Stimulated activated CD4-positive, alpha-beta T cell treated with anti-CD3 and anti-CD28 coated beads, Interleukin-1b, Interleukin-23, amount 100 ng/mL, for 24 hours (primary cell): ENCODE measurements around the gene AANAT.

Experiments used
- DNase-seq, 4 experiments: peaks; one replicate each; pipeline ENCODE4 v3.0.0-alpha.2; 2020; ENCODE audit warnings: low read depth in 4 of 4, low spot score in 1 of 4

AANAT gene

DNA sequence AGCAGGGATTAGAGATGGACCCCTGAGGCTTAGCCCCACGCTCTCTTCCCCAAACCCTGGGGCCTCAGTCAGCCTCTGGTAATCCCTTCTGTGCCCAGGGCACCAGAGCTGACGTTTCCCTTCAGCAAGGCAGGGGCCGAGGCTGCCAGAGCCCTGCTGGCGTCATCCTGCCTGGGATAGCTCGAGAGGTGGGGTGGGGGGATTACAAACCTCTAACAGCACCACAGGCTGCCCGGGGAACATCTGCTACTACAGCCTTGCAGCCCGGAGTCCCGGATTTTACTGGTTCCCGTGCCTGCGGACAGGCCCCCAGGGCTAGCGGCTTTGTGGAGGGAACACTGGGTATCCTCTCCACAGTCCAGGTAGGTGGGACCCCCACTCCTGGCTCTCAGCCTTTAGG, at the start of gene AANAT:
Gene AANAT (plus strand): TSS at position 238 of the 400 bp plus-strand sequence. CDS start 1,144 bp downstream, outside the sequence.
- no peak for DNase-seq

DNA sequence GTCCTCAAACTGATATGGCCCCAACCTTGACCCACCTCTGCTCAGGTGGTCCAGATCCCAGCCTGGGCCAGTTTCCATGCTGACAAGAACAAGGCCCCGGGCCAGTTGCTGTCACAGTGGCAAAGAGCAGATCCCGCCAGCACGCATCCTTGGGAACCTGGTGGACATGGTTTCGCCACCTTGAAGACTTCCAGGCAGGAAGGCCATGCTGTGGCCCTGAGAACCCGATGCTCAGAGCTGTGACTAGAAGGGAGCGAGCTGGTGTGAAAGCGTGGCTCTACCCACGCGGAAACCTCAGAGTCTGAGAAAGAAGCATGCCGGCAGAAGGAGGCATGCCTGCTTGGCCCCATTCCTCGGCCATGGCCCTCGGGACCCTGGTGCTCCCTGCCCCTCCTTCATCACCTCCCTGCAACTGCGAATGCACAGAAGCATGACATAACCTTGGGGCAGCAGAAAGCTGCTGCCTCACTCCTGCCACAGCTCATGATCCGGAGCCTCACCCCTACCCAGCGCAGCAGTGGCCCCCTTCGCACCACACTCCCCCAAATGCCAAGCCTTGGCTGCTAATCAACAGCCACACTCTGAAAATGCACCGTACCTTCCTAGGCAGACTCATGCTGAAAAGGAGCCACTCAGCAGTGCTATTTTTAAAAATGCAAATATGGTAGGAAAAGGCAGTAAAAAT, 47.7 kb upstream of the AANAT start:
- DNase-seq: no peak

DNA sequence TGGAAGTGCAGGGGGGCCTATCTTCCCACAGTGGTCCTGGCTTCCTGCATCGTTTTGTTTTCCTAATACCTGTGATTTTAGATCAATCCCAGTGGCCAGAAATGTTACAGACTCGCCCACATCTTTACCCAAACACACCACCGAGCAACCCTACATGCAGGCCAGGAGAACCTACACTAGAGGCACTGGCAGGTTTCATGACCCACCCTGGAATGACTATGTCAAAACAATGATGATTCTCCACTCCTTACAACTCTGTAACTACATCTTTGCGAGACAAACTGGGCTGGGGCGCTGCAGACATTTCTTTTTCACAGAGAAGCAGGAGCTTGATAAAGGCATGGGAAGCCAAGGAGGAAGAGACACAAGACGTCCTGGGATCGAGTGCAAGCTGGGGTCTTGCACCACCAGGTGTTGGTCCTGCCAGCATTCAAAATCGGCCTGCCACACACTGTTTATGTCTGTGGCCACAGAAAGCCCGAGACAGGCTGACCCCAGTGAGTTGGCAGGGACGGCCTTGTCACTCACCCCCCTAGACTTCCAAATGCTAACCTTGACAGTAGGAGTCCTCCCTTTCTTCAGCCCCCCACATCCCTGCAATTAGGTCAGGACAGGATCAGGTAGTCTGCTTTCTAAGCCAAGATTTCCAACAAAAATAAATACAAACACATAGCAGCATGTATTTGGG, 46.9 kb upstream of the AANAT start:
- DNase-seq: no peak

DNA sequence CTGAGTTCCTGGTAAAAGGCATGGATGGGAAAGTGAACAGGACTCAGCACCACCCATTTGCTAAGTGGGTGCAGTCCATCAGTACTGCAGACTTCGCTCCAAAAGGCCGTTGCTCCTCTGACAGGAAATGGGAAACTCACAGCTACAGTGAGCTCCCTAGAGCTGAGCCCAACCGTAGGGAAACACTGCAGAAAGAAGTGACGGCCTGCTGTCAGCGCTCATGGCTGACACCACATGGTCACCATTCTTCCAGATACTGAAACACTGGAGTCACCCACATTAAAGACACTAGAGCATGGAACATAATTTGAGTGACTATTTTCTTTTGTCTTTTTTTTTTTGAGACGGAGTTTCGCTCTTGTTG, 46.4 kb upstream of the AANAT start:
- no peak for DNase-seq

DNA sequence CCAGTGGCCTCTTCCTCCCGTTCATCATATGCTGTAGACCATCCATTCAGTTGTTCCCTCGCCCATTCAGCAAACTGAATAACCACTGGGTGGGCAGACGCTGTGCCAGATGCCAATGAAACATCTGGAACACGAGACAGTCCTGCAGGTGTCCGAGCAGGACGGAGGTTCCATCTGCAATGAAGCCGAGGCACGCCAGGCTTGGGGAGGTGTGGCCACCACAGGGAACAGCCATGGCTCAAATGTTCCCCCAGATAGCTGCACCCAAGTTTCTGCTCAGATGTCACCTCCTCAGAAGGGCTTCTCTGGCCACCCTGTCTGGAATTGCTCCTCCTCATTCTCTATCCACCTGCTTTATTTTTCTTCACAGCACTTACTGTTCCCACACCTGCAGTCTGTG, 45.0 kb upstream of the AANAT start:
- DNase-seq: no peak

DNA sequence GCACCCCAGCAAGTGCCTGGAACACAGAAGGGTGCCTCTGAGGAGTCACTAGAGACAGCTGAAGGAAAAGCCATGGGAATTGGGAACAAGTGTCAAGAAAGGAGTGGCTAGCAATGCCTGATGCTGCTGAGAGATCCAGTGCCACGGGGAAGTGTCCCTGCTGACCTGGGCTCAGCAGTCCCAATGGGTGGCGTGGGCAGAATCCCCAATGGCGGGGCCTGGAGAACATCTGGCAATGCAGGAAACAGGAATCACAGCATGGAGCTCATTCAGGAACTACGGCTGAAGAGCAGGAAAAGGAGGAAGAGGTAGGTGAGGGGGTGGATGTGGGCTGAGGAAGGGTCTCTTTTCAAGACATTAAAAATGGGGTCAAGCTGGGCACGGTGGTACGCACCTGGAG, 44.5 kb upstream of the AANAT start:
- no peak for DNase-seq

DNA sequence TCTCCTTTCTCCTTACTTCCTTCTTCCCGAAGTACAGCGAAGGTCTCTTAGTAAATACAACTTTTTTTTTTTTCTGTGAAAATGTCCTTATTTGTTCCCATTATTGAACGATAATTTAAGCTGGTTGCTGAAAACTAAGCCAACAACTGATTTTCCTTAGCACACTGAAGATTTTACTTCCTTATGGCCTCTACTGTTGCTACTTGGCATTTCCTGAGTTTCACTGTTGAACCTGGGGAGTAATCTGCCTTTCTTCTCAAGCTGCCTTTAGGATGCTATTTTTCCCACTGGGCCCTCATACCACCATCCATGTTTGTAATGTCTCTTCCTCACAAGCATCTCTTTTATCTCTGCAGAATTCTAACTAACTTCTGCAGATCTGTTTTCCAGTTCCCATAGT, 40.5 kb upstream of the AANAT start:
- no peak for DNase-seq

DNA sequence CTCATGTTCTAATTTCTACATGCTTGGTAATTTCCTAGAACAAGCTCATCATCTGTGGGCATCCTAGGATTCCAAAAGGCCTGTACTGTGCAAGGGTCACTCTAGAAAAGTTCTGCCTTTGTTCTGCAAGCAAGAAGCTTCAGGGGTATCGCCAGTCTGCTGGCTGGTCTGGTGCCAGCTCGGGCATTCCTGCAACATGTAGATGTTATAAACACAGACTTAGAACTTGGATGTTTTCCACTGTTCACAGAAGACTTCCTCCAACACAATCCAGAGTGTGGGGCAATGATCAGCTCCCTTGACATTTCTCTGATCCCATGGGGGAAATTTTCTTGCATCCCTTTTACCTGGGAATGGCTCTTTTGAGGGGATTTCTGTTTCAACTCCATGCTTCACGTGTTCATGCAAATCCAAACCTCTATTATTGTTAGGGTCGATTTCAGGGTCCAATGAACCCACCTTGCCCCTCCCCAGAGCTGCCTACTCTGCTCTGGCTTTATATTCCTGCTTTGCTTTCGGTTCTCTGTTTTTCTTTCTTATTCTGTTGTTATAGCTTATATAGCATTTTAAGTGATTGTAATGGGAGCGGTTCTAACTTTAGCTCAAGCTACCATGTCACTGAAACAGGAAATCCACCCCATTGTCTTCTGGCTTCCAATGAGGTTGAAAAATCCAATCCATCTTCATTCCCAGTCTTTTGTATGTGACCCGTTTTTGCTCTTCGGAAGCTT, 39.7 kb upstream of the AANAT start:
- no peak for DNase-seq

DNA sequence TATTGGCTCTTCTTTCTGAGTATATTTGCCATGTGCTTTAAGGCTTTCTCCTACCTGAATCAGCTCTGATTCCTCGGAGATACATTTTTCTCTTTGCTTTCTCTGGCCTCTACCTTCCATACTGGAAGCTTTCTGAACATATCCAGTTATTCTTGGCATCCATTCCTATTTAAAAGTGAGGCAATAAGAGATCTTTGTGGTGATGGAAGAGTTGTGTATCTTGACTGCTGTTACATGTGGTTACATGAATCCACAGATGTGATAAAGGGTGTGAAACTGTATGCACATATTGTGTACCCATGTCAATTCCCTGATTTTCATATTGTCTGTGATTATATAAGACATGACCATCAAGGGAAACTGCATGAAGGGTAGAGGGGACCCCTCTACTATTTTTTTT, 38.9 kb upstream of the AANAT start:
- DNase-seq: no peak

DNA sequence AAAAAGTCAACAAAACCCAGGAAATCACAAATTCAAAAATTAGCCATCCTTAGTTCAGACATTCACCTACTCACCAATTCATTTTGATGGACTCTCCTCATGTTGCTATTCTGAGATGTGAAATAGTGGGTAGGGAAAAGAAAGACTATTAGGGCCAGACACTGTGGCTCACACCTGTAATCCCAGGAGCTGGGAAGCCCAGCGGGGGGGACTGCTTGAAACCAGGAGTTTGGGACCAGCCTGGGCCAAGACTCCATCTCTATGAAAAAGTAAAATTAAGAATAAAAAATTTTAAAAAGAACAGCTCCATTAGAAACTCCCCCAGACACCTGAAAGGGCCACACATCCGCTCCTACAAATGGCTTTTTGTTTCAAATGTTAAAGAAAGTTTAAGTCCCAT, 35.9 kb upstream of the AANAT start:
- DNase-seq: no peak

DNA sequence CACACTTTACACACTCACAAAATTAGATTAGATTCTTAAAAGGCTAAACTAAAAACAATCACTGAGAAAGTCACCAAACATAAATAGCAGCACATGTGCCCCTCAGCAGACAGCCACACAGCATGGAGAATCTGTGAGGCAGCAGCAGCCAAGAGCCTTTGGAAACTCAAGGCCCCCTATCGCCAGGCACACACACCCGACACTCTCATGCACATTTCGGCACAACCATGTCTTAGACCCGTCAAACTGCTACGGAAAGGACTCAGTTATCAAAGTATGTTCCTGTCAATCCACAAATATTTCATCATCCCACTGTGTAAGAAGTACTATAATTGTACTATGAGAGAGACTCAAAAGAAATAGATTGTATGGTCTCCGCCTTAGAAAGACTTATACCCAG, 35.4 kb upstream of the AANAT start:
- no peak for DNase-seq

DNA sequence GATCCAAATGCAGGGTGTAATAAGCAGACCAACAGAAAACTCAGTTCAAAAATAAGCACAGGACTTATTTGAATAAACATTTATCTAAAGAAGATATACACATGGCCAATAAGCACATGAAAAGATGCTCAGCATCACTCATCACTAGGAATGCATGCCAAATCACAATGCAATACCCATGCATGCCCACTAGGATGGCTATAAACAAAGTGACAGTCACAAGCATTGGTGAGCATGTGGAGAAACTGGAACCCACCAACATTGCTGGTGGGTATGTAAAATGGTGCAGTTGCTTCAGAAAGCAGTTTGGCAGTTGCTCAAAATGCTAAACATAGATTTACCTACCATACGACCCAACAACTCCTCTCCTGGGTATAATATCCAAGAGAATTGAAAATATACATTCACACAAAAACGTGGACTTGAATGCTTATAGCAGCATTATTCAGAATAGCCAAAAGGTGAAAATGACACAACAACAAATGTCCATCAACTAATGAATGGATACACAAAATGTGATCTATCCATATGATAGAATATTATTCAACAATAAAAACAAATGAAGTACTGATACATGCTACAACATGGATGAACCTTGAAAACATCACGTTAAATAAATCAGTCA, 34.6 kb upstream of the AANAT start:
- DNase-seq: no peak

DNA sequence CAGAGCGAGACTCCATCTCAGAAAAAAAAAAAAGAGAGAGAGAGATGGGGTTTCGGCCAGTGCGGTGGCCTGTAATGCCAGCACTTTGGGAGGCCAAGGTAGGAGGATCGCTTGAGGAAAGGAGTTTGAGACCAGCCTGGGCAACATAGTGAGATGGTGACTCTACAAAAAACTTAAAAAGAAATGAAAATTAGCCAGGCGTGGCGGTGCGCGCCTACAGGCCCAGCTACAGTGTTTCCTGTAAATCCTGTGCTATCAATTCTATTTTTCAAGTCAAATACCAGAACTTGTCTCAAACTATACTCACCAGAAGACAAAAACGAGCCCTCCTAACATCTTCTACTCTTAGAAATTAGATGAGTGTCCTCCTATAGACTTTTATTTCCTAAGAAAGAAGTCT, 33.7 kb upstream of the AANAT start:
- no peak for DNase-seq

DNA sequence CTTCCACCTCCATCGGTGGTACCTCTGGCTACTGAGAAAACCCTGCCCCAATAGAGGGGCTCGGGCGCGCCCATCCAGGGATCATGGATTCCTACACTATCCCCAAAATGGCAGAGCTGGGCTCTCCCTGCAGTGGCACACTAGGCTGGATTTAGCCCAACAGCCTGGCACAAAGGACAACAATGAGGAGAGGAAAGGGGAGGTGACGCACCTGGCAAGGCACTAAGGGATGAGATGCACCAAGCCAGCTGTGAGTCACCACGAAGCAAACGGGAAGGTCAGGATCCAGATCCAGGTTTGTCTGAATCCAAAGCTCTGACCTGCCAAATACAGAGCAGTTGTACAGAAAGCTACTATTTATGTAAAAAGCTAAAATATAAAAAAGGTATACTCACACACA, 32.5 kb upstream of the AANAT start:
- no peak for DNase-seq

DNA sequence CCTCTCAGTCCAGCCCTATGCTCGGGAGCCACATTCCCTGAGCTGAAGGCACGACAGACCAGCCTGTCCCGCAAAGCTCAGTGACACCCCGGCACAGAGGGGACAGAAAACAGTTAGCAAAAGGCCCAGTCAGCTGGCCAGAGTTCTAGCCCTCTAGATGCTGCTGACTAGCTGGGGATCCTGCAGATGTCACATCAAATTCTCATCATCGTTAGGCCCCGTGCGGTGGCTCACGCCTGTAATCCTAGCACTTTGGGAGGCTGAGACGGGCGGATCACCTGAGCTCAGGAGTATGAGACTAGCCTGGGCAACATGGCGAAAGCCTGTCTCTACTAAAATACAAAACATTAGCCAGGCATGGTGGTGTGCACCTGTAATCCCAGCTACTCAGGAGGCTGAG, 31.7 kb upstream of the AANAT start:
- no peak for DNase-seq

DNA sequence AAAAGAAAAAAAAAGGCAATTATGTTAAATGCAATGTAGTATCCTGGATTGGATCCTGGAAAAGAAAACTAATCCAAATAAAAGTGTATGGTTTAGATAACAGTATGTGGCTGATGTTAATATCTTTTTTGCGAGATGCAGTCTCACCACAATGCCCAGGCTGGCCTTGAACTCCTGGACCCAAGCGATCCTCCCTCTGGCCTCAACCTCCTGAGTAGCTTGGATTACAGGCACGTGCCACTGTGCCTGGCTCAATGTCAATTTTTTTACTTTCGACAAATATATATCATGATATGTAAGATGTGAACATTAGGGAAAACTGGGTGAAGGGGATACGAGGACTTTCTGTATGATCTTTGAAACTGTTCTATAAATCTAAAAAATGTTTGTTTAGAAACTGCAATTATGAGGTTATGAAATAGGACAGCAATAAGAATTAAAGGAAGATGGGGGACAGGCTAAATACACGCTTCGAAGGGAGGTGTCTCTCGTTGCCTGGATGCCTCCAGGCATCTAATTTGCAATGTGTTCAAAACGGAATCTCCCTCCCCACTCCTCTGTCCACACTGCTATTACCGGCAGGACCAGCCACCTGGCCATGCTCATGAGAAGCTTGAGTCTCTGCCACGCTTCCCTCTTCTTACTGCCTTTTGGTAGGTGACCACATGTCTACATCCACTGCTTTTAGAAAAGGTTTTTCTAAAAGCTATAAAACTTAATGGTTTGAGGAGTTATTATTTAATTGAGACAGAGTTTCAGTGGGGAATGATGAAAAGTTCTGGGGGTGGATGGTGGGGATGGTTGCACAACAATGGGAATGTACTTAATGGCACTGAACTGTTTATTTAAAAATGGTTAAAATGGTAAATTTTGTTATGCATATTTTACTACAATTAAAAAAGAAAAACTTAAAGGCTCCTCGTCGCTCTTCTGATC, 29.7 kb upstream of the AANAT start:
- no peak for DNase-seq

DNA sequence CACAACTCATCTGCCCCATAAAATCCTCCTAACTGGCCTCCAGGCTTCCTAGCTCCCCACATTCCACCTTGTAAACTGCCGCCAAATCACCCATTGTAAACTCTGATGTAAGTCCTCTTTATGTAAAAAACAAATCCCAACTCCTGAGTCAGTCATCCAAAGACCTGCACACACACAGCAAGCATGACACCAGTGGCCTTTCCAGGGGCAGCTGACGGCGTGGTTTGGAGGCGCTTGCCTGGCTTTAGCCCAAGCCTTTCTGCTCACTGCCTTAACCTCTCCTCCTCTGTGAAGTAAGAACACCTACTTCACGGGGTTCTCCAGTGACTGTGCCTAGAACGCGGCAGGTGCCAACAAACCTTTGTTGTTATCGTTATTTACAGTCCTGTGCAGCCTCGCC, 28.5 kb upstream of the AANAT start:
- DNase-seq: no peak

DNA sequence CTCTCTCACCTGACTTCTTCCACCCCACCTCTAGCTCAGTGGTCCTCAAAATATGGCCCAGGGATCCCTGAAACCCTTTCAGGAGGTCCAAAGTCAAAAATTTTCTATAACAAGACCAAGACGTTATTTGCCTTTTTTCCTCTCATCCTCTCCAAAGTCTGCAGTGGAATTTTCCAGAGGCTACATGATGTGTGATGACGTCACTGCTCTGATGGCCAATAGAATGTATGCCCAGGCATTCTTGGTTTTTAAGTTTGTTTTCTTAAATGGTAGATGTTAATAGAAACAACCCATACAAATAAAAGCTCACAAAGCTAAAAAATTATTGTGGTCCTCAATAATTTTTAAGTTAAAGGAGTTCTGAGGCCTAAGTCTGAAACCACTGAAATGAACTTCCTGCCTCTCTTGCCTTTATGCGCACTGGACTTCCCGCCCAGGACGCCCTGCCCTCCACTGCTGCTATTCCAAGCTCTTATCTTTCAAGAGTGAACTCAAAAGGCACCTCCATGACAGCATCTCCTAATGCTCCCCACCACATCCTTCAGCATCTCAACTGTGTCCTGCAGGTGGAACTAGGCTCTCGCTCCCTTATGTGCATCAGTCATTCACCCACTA, 28.0 kb upstream of the AANAT start:
- DNase-seq: no peak

DNA sequence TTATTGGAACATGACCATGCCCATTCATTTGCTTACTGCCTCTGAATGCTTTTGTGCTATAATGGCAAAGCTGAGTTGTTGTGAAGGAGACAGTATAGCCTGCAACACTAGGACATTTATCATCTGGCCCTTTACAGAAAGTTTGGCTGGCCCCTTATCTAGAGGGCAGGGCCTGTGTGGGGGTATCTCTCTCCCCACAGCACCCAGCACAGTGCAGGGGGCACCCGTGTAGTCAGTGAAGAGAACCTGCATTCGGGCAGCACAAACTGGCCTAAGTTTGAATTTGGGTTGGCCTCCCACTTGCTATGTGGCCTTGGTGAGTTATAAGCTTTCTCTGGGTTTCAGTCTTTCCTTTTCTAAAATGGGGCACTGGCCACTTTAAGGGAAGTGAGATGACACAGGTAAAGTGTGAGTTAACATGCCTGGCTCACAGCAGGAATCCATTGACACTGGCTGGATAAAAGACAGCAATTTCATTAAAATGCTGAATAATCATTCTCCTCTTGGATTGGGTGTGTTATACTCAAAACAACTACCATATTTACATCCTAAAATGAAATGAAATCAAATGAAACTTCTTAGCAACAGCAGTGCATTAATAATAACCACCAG, 26.5 kb upstream of the AANAT start:
- no peak for DNase-seq

DNA sequence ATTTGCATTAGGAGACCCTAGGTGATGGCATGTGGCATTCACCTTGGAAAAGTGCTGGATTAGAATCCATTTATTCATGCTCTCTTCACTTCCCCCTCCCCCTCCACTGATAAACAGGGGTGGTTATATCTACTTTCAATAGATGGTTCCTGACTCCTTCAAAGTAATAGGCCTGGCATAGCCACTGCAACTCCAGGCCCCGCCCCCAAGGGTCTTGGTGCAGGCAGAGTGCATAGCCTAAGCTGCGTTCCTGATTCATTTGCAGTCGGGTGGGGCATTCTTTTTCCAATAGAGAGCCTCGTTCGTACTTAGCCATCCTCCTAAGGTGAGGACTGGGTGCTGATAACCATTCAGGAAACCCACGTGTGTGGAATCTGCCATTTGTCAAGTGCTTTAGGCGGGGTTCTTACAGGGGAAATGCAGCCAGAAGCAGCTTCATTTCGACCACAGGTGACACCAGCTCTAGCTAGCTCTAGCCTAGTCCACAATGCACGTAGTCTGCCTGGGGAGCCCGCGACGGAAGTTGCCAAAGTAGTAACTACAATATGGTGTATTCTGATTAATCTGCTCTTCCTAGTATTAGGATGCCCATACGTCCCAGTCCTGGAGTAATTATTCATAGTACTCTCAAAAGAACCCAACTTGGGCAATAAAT, 25.6 kb upstream of the AANAT start:
- no peak for DNase-seq
